Stimulated activated CD4-positive, alpha-beta T cell treated with anti-CD3 and anti-CD28 coated beads, TNF-alpha, amount 100 ng/mL, for 24 hours (primary cell): ENCODE results near the gene CYB561A3.

ENCODE experiments used
- DNase-seq, 3 experiments: peaks; one replicate each; pipeline ENCODE4 v3.0.0-alpha.2; 2020; ENCODE audit warnings: low read depth in 3 of 3

The CYB561A3 gene

GRCh38 chr11:61325649-61326414 lies 35.9 kb downstream of the CYB561A3 start:
- DNase-seq, result no peak

- DNase-seq, result no peak
Measured at GRCh38 chr11:61315260-61315659, 46.4 kb downstream of the CYB561A3 start.

- DNase-seq, result no peak
Measured at GRCh38 chr11:61310749-61311148, 50.9 kb downstream of the CYB561A3 start.

- no peak for DNase-seq
Measured at GRCh38 chr11:61309739-61310138, 51.9 kb downstream of the CYB561A3 start.

GRCh38 chr11:61309141-61309540 lies 52.5 kb downstream of the CYB561A3 start:
- DNase-seq, result no peak

GRCh38 chr11:61307354-61307753 lies 54.3 kb downstream of the CYB561A3 start:
- no peak for DNase-seq

- no peak for DNase-seq
Measured at GRCh38 chr11:61306221-61306620, 55.5 kb downstream of the CYB561A3 start.

GRCh38 chr11:61305417-61305816 lies 56.3 kb downstream of the CYB561A3 start:
- no peak for DNase-seq

GRCh38 chr11:61303725-61304124 lies 58.0 kb downstream of the CYB561A3 start:
- DNase-seq, result no peak

GRCh38 chr11:61302550-61302949 lies 59.1 kb downstream of the CYB561A3 start:
- no peak for DNase-seq
